ENCODE measurements around the gene SYK. TPM values are rescaled to one million over a fixed set of nuclear protein-coding genes. Genes with fewer than 3 reads are reported as not detected.

SYK gene
- total RNA-seq, 4 donors from 2014 or later: 43.7 to 54.9 (median 47.9) TPM

- H3K4me1 ChIP-seq: peaks cover 0 to 38% (median 8%) of the 10 kb centered on the region in 3 donors
- no peak for DNase-seq
- intact Hi-C loops (cut with DNase I): no loop called here
- H3K9me3 ChIP-seq: no peaks in the 10 kb centered on the region
- no peaks in the 10 kb centered on the region for H3K27me3 ChIP-seq
- no peak overlapping the region for H3K4me3 ChIP-seq
- H3K27ac ChIP-seq: peak overlapping the region in 2 of 4 donors; percentile 22 to 44
- 27 to 87% methylated on average over 3 of the region's 8 CpGs for WGBS, 2 donors
- H3K36me3 ChIP-seq: no peaks in the 10 kb centered on the region
- TF ChIP-seq POLR2A (IDR thresholded peaks at IDR 0.05) (no peak), CTCF (IDR thresholded peaks at IDR 0.05) (no peak)
Observed at GRCh38 chr9:90921104-90921503, 119.5 kb downstream of the SYK start.

- Histone ChIP-seq H3K27me3 (no peaks in the 10 kb centered on the region), H3K4me1 (peaks cover 0 to 38% (median 8%) of the 10 kb centered on the region in 3 donors), H3K4me3 (no peak overlapping the region), H3K9me3 (no peaks in the 10 kb centered on the region), H3K27ac (peak overlapping the region in 1 of 4 donors; percentile 44), H3K36me3 (no peaks in the 10 kb centered on the region)
- DNase-seq: no peak
- WGBS, 2 donors: 88 to 92% methylated on average over 5 to 7 of the region's 7 CpGs
- TF ChIP-seq POLR2A (IDR thresholded peaks at IDR 0.05): no peak
- TF ChIP-seq CTCF (IDR thresholded peaks at IDR 0.05): no peak
- intact Hi-C loops (cut with DNase I): no loop called here
Observed at GRCh38 chr9:90921969-90922368, 120.3 kb downstream of the SYK start.

GRCh38 chr9:90925581-90926257 is 124.1 kb downstream of the SYK start:
- no peak for TF ChIP-seq POLR2A (IDR thresholded peaks at IDR 0.05)
- TF ChIP-seq CTCF (IDR thresholded peaks at IDR 0.05): no peak
- no peaks in the 10 kb centered on the region for H3K27me3 ChIP-seq
- intact Hi-C loops (cut with DNase I): no loop called here
- 82 to 85% methylated on average over 2 of the region's 2 CpGs for WGBS, 2 donors
- no peaks in the 10 kb centered on the region for H3K36me3 ChIP-seq
- peaks cover 0 to 28% (median 7%) of the 10 kb centered on the region in 3 donors for H3K4me1 ChIP-seq
- DNase-seq: no peak
- no peaks in the 10 kb centered on the region for H3K9me3 ChIP-seq
- H3K4me3 ChIP-seq: no peak overlapping the region
- no peak overlapping the region for H3K27ac ChIP-seq

GRCh38 chr9:90926936-90927335 is 125.3 kb downstream of the SYK start:
- TF ChIP-seq CTCF (IDR thresholded peaks at IDR 0.05) (no peak), POLR2A (IDR thresholded peaks at IDR 0.05) (no peak)
- H3K36me3 ChIP-seq: no peaks in the 10 kb centered on the region
- H3K27me3 ChIP-seq: no peaks in the 10 kb centered on the region
- H3K9me3 ChIP-seq: no peaks in the 10 kb centered on the region
- H3K4me3 ChIP-seq: no peak overlapping the region
- intact Hi-C loops (cut with DNase I): no loop called here
- peaks cover 0 to 15% (median 0%) of the 10 kb centered on the region in 3 donors for H3K4me1 ChIP-seq
- WGBS, 2 donors: 50 to 64% methylated on average over 3 of the region's 3 CpGs
- H3K27ac ChIP-seq: no peak overlapping the region
- DNase-seq: no peak

GRCh38 chr9:90927496-90927895 is 125.9 kb downstream of the SYK start:
- Histone ChIP-seq H3K9me3 (no peaks in the 10 kb centered on the region), H3K27ac (no peak overlapping the region), H3K4me3 (no peak overlapping the region), H3K27me3 (no peaks in the 10 kb centered on the region), H3K36me3 (no peaks in the 10 kb centered on the region), H3K4me1 (peaks cover 0 to 15% (median 0%) of the 10 kb centered on the region in 3 donors)
- TF ChIP-seq CTCF (IDR thresholded peaks at IDR 0.05) (no peak), POLR2A (IDR thresholded peaks at IDR 0.05) (no peak)
- intact Hi-C loops (cut with DNase I): no loop called here
- no peak for DNase-seq
- 76 to 88% methylated on average over 1 to 6 of the region's 6 CpGs for WGBS, 2 donors
